ENCODE measurements around the gene IFITM10.

IFITM10 gene

GRCh38 chr11:1776944-1777715 lies 26.7 kb upstream of the IFITM10 start:
- peaks cover 22% of the 10 kb centered on the region; the same call in 1 of the 2 replicates for H3K27me3 ChIP-seq (ENCODE audit: low read depth, low read length)
- no peak overlapping the region for H3K4me3 ChIP-seq (ENCODE audit: low read length)
- H3K4me2 ChIP-seq (ENCODE audit: low read length), result no peak overlapping the region
- TF ChIP-seq CTCF (IDR thresholded peaks at IDR 0.05; ENCODE audit: low read depth, low read length) (no peak), EZH2phosphoT487 (IDR thresholded peaks at IDR 0.05; ENCODE audit: low read depth) (no peak)
- H3K4me1 ChIP-seq (ENCODE audit: low read length), result peaks cover 6% of the 10 kb centered on the region; the same call in 1 of the 2 replicates
- no peak overlapping the region for H2AFZ ChIP-seq (ENCODE audit: low read depth, low read length)
- no peak overlapping the region for H3K27ac ChIP-seq (ENCODE audit: low read length)
- H3K9ac ChIP-seq (ENCODE audit: low read length), result no peak overlapping the region
- H3K79me2 ChIP-seq (ENCODE audit: low read length), result no peaks in the 10 kb centered on the region
- no peaks in the 10 kb centered on the region for H3K36me3 ChIP-seq (replicated peaks; ENCODE audit: low read depth, low read length)
- H4K20me1 ChIP-seq (ENCODE audit: insufficient read depth, low read length), result no peaks in the 10 kb centered on the region
- no peaks in the 10 kb centered on the region for H3K9me3 ChIP-seq (ENCODE audit: insufficient read depth, low read length)

GRCh38 chr11:1776331-1776851 lies 26.0 kb upstream of the IFITM10 start:
- no peak for TF ChIP-seq CTCF (IDR thresholded peaks at IDR 0.05; ENCODE audit: low read depth, low read length)
- TF ChIP-seq EZH2phosphoT487 (IDR thresholded peaks at IDR 0.05; ENCODE audit: low read depth), result no peak
- peaks cover 15% of the 10 kb centered on the region; the same call in 1 of the 2 replicates for H3K27me3 ChIP-seq (ENCODE audit: low read depth, low read length)
- H3K9me3 ChIP-seq (ENCODE audit: insufficient read depth, low read length), result no peaks in the 10 kb centered on the region
- no peak overlapping the region for H3K27ac ChIP-seq (ENCODE audit: low read length)
- no peak overlapping the region for H2AFZ ChIP-seq (ENCODE audit: low read depth, low read length)
- no peaks in the 10 kb centered on the region for H3K36me3 ChIP-seq (replicated peaks; ENCODE audit: low read depth, low read length)
- no peaks in the 10 kb centered on the region for H3K79me2 ChIP-seq (ENCODE audit: low read length)
- H3K4me3 ChIP-seq (ENCODE audit: low read length), result no peak overlapping the region
- H3K4me2 ChIP-seq (ENCODE audit: low read length), result no peak overlapping the region
- H3K9ac ChIP-seq (ENCODE audit: low read length), result no peak overlapping the region
- H4K20me1 ChIP-seq (ENCODE audit: insufficient read depth, low read length), result no peaks in the 10 kb centered on the region
- H3K4me1 ChIP-seq (ENCODE audit: low read length), result peaks cover 6% of the 10 kb centered on the region; the same call in 1 of the 2 replicates

- H3K9me3 ChIP-seq (ENCODE audit: insufficient read depth, low read length), result no peaks in the 10 kb centered on the region
- H3K27me3 ChIP-seq (ENCODE audit: low read depth, low read length), result peaks cover 19% of the 10 kb centered on the region; the same call in 1 of the 2 replicates
- H3K4me3 ChIP-seq (ENCODE audit: low read length), result no peak overlapping the region
- no peak overlapping the region for H2AFZ ChIP-seq (ENCODE audit: low read depth, low read length)
- no peaks in the 10 kb centered on the region for H3K36me3 ChIP-seq (replicated peaks; ENCODE audit: low read depth, low read length)
- peaks cover 6% of the 10 kb centered on the region; the same call in 1 of the 2 replicates for H3K4me1 ChIP-seq (ENCODE audit: low read length)
- H3K9ac ChIP-seq (ENCODE audit: low read length), result no peak overlapping the region
- H3K4me2 ChIP-seq (ENCODE audit: low read length), result no peak overlapping the region
- no peak overlapping the region for H3K27ac ChIP-seq (ENCODE audit: low read length)
- no peak for TF ChIP-seq EZH2phosphoT487 (IDR thresholded peaks at IDR 0.05; ENCODE audit: low read depth)
- TF ChIP-seq CTCF (IDR thresholded peaks at IDR 0.05; ENCODE audit: low read depth, low read length), result no peak
- no peaks in the 10 kb centered on the region for H4K20me1 ChIP-seq (ENCODE audit: insufficient read depth, low read length)
- no peaks in the 10 kb centered on the region for H3K79me2 ChIP-seq (ENCODE audit: low read length)
These were observed 24.5 kb upstream of the IFITM10 start for GRCh38 chr11:1774886-1775285.

- Histone ChIP-seq H3K4me3 (ENCODE audit: low read length) (no peak overlapping the region), H3K36me3 (replicated peaks; ENCODE audit: low read depth, low read length) (no peaks in the 10 kb centered on the region), H3K9ac (ENCODE audit: low read length) (no peak overlapping the region), H3K27ac (ENCODE audit: low read length) (no peak overlapping the region), H3K79me2 (ENCODE audit: low read length) (no peaks in the 10 kb centered on the region), H3K27me3 (ENCODE audit: low read depth, low read length) (peaks cover 19% of the 10 kb centered on the region; the same call in 1 of the 2 replicates), H4K20me1 (ENCODE audit: insufficient read depth, low read length) (no peaks in the 10 kb centered on the region), H2AFZ (ENCODE audit: low read depth, low read length) (no peak overlapping the region), H3K4me1 (ENCODE audit: low read length) (peaks cover 6% of the 10 kb centered on the region; the same call in 1 of the 2 replicates), H3K4me2 (ENCODE audit: low read length) (no peak overlapping the region), H3K9me3 (ENCODE audit: insufficient read depth, low read length) (no peaks in the 10 kb centered on the region)
- no peak for TF ChIP-seq EZH2phosphoT487 (IDR thresholded peaks at IDR 0.05; ENCODE audit: low read depth)
- TF ChIP-seq CTCF (IDR thresholded peaks at IDR 0.05; ENCODE audit: low read depth, low read length), result no peak
These were observed 23.7 kb upstream of the IFITM10 start for GRCh38 chr11:1773994-1774550.

Measured in OCI-LY3 (cell line).